WTC11 (cell line): ENCODE results near the gene PRR5L.

Experiments
- GABPB1 ChIP-seq: sonication (generic); formaldehyde crosslinking; IDR thresholded peaks from 2 replicates; pipeline ENCODE4 v1.8.1; 2023; ENCODE audit warnings: mild to moderate bottlenecking, missing genetic modification reagents
- NFYB ChIP-seq: sonication (generic); formaldehyde crosslinking; conservative IDR thresholded peaks from 2 replicates; pipeline ENCODE4 v1.8.0; 2022; ENCODE audit warnings: low read depth, missing genetic modification reagents
- NR2C2 ChIP-seq: sonication (generic); formaldehyde crosslinking; IDR thresholded peaks from 2 replicates; pipeline ENCODE4 v1.8.0; 2022; ENCODE audit warnings: mild to moderate bottlenecking, missing genetic modification reagents
- NR3C1 ChIP-seq: sonication (generic); formaldehyde crosslinking; conservative IDR thresholded peaks from 2 replicates; pipeline ENCODE4 v1.8.1; 2023; ENCODE audit warnings: low read depth, mild to moderate bottlenecking, missing genetic modification reagents
- RELA ChIP-seq: sonication (generic); formaldehyde crosslinking; IDR thresholded peaks from 2 replicates; pipeline ENCODE4 v1.8.1; 2022; ENCODE audit warnings: missing genetic modification reagents, mild to moderate bottlenecking, borderline replicate concordance
- SOX15 ChIP-seq: fragments of 250-450 bp; sonication (Bioruptor Pico); IDR thresholded peaks from 2 replicates; pipeline ENCODE4 v1.9.0; 2021; ENCODE audit warnings: mild to moderate bottlenecking
- TCF7 ChIP-seq: sonication (generic); formaldehyde crosslinking; IDR thresholded peaks from 2 replicates; pipeline ENCODE4 v1.8.0; 2022; ENCODE audit warnings: mild to moderate bottlenecking, low read depth, missing genetic modification reagents, moderate library complexity
- TF ChIP-seq, protein P1 (sequence below): fragments of 200-600 bp; IDR thresholded peaks from 2 replicates; pipeline ENCODE4 v1.8.0; 2022; ENCODE audit warnings: antibody characterized with exemption
- TF ChIP-seq, protein P2 (sequence below): sonication (generic); formaldehyde crosslinking; IDR thresholded peaks from 2 replicates; pipeline ENCODE4 v1.8.1; 2023; ENCODE audit warnings: mild to moderate bottlenecking, missing genetic modification reagents, moderate library complexity
- TF ChIP-seq, protein P3 (sequence below): sonication (generic); formaldehyde crosslinking; conservative IDR thresholded peaks from 2 replicates; pipeline ENCODE4 v1.8.1; 2023; ENCODE audit warnings: mild to moderate bottlenecking, low read depth, missing genetic modification reagents, moderate library complexity
- TF ChIP-seq, protein P4 (sequence below): fragments of 250-450 bp; sonication (Bioruptor Pico); IDR thresholded peaks from 2 replicates; pipeline ENCODE4 v1.8.0; 2021; ENCODE audit warnings: mild to moderate bottlenecking
- TF ChIP-seq, protein P5 (sequence below): sonication (generic); formaldehyde crosslinking; IDR thresholded peaks from 2 replicates; pipeline ENCODE4 v1.8.0; 2022; ENCODE audit warnings: mild to moderate bottlenecking, missing genetic modification reagents
- TF ChIP-seq, protein P6 (sequence below): sonication (generic); formaldehyde crosslinking; conservative IDR thresholded peaks from 2 replicates; pipeline ENCODE4 v1.8.1; 2022; ENCODE audit warnings: mild to moderate bottlenecking, missing genetic modification reagents

DNA sequence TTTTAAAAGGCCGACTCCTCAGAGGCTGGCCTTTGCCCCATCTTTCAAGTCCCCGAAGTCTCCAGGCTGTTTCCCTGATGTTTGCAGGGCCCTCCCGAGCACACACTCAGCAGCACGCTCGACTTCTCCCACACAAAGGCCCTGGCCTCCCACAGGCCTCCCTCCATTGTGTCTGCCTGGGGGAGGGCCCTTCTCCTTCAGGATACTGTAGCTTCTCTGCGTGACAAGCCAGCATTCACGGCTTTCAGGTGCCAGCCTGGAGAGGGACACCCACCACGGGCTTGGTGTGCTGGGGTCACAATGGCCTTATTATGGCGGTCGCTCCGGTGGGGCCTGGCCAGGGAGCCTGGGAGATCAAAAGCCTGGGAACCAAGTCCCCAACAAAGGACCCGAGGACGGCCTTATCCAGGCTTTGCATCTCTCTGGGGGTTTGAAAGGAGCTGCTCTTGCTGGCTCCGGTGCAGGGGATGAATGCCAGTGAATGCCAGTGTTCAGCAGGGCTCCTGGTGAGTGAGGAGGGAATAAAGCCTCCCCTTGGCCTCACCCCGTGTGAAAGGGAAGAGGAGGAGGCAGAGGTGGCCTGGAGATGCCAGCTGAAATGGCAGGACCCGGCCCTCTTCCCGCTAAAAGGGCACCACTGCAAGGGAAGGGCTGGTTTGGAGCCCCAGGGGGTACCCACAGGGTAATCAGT, 159.0 kb downstream of the PRR5L start:
- TF ChIP-seq GABPB1 = no peak
- TF ChIP-seq, protein P1, sequence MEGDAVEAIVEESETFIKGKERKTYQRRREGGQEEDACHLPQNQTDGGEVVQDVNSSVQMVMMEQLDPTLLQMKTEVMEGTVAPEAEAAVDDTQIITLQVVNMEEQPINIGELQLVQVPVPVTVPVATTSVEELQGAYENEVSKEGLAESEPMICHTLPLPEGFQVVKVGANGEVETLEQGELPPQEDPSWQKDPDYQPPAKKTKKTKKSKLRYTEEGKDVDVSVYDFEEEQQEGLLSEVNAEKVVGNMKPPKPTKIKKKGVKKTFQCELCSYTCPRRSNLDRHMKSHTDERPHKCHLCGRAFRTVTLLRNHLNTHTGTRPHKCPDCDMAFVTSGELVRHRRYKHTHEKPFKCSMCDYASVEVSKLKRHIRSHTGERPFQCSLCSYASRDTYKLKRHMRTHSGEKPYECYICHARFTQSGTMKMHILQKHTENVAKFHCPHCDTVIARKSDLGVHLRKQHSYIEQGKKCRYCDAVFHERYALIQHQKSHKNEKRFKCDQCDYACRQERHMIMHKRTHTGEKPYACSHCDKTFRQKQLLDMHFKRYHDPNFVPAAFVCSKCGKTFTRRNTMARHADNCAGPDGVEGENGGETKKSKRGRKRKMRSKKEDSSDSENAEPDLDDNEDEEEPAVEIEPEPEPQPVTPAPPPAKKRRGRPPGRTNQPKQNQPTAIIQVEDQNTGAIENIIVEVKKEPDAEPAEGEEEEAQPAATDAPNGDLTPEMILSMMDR = no peak
- TF ChIP-seq TCF7 (CRISPR knock-in tag) = no peak
- TF ChIP-seq, protein P2, sequence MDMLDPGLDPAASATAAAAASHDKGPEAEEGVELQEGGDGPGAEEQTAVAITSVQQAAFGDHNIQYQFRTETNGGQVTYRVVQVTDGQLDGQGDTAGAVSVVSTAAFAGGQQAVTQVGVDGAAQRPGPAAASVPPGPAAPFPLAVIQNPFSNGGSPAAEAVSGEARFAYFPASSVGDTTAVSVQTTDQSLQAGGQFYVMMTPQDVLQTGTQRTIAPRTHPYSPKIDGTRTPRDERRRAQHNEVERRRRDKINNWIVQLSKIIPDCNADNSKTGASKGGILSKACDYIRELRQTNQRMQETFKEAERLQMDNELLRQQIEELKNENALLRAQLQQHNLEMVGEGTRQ (CRISPR knock-in tag) = no peak
- TF ChIP-seq, protein P3, sequence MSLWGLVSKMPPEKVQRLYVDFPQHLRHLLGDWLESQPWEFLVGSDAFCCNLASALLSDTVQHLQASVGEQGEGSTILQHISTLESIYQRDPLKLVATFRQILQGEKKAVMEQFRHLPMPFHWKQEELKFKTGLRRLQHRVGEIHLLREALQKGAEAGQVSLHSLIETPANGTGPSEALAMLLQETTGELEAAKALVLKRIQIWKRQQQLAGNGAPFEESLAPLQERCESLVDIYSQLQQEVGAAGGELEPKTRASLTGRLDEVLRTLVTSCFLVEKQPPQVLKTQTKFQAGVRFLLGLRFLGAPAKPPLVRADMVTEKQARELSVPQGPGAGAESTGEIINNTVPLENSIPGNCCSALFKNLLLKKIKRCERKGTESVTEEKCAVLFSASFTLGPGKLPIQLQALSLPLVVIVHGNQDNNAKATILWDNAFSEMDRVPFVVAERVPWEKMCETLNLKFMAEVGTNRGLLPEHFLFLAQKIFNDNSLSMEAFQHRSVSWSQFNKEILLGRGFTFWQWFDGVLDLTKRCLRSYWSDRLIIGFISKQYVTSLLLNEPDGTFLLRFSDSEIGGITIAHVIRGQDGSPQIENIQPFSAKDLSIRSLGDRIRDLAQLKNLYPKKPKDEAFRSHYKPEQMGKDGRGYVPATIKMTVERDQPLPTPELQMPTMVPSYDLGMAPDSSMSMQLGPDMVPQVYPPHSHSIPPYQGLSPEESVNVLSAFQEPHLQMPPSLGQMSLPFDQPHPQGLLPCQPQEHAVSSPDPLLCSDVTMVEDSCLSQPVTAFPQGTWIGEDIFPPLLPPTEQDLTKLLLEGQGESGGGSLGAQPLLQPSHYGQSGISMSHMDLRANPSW (CRISPR knock-in tag) = no peak
- TF ChIP-seq, protein P4, sequence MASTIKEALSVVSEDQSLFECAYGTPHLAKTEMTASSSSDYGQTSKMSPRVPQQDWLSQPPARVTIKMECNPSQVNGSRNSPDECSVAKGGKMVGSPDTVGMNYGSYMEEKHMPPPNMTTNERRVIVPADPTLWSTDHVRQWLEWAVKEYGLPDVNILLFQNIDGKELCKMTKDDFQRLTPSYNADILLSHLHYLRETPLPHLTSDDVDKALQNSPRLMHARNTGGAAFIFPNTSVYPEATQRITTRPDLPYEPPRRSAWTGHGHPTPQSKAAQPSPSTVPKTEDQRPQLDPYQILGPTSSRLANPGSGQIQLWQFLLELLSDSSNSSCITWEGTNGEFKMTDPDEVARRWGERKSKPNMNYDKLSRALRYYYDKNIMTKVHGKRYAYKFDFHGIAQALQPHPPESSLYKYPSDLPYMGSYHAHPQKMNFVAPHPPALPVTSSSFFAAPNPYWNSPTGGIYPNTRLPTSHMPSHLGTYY (CRISPR knock-in tag) = no peak
- TF ChIP-seq, protein P5, sequence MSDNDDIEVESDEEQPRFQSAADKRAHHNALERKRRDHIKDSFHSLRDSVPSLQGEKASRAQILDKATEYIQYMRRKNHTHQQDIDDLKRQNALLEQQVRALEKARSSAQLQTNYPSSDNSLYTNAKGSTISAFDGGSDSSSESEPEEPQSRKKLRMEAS = no peak
- TF ChIP-seq SOX15 (CRISPR knock-in tag) = no peak
- TF ChIP-seq NR3C1 = no peak
- TF ChIP-seq NR2C2 (CRISPR knock-in tag) = no peak
- TF ChIP-seq RELA (CRISPR knock-in tag) = no peak
- TF ChIP-seq, protein P6, sequence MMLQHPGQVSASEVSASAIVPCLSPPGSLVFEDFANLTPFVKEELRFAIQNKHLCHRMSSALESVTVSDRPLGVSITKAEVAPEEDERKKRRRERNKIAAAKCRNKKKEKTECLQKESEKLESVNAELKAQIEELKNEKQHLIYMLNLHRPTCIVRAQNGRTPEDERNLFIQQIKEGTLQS (CRISPR knock-in tag) = no peak
- TF ChIP-seq NFYB (CRISPR knock-in tag) = no peak
